T follicular helper cell (primary cell): ENCODE results near the gene FURIN.
A peak's percentile ranks its signal among the peaks of the same experiment; 100 is the strongest.
"Not testable (repeated sequence)": the region's sequence is repeated elsewhere in the genome, so short reads cannot be mapped to it uniquely, and the experiment has no call there.

ENCODE experiments used
- DNase-seq: peaks from one replicate; pipeline ENCODE4 v3.0.0-alpha.2; 2020; ENCODE audit warnings: low read depth

FURIN gene

DNA sequence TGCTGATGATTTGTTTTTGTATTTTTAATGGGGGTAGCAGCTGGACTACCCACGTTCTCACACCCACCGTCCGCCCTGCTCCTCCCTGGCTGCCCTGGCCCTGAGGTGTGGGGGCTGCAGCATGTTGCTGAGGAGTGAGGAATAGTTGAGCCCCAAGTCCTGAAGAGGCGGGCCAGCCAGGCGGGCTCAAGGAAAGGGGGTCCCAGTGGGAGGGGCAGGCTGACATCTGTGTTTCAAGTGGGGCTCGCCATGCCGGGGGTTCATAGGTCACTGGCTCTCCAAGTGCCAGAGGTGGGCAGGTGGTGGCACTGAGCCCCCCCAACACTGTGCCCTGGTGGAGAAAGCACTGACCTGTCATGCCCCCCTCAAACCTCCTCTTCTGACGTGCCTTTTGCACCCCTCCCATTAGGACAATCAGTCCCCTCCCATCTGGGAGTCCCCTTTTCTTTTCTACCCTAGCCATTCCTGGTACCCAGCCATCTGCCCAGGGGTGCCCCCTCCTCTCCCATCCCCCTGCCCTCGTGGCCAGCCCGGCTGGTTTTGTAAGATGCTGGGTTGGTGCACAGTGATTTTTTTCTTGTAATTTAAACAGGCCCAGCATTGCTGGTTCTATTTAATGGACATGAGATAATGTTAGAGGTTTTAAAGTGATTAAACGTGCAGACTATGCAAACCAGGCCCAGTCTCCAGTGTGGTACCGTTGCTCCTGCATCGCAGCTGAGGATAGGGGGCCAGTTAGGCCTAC is 14.6 kb downstream of the FURIN start:
- no peak for DNase-seq

DNA sequence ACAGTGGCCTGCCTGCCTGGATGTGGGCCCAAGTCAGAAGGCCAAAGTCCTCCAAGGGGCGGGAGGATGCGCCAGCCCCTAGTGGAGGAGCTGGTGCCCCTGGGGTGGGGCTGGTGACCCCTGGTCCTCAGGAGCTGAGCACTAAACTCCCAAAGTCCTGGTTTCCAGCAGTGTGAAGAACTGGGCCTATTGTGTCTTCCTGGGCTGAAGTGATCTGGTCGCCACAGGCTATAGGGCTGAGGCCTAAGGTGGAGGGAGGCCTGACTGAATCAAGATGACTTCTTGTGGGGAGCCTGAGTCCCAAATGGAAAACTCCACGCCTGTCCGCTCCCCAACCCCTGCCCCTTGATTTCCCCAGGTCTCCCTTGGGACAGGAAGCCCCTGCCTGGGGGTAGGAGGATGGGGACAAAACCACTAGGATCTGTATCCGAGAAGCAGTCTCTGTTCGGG is 15.2 kb downstream of the FURIN start:
- no peak for DNase-seq

DNA sequence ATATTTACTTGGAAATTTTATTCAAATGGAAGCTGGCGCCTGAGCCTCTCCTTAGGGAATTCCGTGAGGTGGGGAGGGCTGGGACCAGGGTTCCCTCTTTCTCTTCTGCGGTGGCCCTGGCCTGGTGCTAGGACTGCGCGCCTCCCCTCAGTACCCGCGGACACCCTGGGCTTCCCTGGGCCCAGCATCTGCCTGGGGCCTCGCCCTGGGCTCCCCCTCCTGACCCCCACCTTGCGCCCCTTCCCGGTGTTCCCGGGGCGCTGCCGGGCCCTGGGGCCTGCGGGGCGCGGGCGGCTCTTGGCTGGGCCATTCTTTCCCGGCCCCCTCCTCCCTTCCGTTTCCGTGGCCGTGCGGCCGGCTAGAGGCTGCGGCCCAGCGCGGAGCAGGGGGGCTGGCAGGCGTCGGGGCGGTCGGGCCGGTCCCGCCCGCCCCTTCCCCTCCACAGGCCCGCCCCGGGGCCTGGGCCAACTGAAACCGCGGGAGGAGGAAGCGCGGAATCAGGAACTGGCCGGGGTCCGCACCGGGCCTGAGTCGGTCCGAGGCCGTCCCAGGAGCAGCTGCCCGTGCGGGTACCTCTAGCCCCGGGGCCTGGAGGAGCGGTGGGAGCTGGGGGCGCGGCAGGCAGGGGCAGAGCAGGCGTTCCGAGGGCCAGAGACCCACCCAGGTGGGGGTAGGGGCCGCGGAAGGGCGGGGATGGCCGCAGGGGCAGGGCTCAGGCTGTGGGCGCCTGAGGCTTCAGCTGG is 15.8 kb downstream of the FURIN start, which contains the start of gene FES:
FES (plus strand) TSS at position 529 of the 743 bp plus-strand sequence. CDS start 542 bp downstream, outside the sequence.
- DNase-seq, result no peak

DNA sequence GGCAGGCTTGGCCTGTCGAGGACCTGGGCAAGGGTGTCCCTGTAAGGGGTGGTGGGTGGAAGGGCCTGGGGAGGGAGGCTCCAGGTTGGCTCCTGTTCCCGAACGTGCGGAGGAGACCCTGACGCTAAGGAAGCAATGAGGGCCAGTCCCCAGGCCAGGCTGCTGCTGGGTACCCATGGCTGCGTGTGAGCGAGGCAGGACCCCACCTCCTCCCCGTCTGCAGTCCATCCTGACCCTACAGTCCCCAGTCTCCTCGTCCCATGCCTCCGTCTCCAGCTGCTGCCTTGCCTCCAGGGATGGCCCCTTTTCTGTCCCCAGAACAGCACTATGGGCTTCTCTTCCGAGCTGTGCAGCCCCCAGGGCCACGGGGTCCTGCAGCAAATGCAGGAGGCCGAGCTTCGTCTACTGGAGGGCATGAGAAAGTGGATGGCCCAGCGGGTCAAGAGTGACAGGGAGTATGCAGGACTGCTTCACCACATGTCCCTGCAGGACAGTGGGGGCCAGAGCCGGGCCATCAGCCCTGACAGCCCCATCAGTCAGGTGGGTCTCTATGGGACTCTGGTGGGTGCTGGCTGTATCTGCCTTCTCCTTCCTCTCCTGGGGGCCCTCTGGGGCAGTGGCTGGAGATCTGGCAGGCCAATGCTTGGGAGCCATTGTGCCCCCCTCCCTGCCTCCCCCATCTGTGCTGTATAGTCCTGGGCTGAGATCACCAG is 16.5 kb downstream of the FURIN start:
- DNase-seq, result no peak

DNA sequence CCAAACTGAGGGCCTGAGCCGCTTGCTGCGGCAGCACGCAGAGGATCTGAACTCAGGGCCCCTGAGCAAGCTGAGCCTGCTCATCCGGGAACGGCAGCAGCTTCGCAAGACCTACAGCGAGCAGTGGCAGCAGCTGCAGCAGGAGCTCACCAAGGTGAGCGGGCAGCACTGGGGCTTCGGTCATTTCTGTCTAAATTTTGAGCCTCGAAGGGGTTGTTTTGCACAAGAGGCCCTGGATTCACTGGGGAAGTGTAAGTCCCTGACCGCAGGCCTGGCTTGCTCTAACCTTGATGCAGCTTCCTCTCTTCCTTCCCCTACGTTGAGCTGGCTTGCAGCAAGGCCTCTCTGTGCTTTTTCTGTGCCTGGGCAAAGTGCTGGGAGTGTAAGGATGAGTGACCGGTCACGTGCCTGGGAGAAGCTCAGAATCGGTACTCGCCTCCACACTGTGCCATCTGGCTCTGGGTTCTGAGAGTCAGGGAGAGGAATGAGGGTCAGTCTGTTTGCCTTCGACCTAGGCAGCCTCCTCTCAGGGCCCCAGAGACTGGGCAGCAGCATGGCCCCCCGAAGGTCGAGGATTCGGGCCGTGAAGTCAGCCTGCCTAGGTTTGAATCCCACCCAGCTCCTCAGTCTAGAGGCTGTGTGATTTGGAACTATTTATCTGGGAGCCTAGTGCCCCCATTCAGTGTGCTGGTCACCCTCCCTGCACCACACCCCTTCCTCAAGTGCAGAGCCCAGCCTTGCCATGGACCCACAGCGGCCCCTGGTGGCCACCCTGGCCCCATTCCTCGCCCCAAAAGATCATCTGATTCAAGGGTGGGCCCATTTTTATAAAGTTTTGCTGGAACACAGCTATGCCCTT is 17.3 kb downstream of the FURIN start:
- peak; percentile 56 for DNase-seq

DNA sequence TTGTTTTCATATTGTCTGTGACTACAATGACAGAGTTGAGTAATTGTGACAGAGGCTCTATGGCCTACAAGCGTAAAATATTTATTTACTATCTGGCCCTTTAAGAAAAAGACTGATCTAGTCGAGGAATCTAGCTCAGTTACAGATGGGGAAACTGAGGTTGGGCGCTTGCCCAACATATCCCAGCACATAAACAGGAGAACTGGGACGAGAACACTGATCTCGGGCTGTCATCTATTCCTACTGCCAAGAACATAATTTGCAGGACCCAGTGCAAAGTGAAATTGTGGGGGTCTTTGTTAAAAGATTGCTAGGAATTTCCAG is 17.9 kb downstream of the FURIN start:
- DNase-seq, result no peak

DNA sequence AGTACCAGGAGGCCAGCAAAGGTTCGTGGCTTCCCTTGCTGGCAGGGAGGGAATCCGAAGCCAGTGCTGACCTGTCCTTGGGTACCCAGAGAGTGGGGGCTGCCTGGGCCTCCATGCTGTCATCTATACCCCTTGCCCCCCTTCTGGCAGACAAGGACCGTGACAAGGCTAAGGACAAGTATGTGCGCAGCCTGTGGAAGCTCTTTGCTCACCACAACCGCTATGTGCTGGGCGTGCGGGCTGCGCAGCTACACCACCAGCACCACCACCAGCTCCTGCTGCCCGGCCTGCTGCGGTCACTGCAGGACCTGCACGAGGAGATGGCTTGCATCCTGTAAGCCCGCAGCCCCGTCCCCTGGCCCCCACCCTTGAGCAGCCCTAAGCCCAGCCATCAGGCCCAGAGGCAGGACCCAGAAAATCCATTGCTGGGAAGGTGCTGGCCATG is 18.7 kb downstream of the FURIN start:
- DNase-seq, result no peak

DNA sequence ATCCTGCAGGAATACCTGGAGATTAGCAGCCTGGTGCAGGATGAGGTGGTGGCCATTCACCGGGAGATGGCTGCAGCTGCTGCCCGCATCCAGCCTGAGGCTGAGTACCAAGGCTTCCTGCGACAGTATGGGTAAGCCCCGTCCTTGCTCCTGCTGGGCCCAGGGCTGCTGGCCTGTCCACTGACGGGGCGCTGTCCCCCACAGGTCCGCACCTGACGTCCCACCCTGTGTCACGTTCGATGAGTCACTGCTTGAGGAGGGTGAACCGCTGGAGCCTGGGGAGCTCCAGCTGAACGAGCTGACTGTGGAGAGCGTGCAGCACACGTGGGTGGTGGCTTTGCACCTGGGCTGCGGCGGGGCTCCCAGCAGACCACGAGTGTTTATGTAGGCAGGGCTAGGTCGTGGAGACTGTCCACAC is 20.9 kb downstream of the FURIN start:
- no peak for DNase-seq

DNA sequence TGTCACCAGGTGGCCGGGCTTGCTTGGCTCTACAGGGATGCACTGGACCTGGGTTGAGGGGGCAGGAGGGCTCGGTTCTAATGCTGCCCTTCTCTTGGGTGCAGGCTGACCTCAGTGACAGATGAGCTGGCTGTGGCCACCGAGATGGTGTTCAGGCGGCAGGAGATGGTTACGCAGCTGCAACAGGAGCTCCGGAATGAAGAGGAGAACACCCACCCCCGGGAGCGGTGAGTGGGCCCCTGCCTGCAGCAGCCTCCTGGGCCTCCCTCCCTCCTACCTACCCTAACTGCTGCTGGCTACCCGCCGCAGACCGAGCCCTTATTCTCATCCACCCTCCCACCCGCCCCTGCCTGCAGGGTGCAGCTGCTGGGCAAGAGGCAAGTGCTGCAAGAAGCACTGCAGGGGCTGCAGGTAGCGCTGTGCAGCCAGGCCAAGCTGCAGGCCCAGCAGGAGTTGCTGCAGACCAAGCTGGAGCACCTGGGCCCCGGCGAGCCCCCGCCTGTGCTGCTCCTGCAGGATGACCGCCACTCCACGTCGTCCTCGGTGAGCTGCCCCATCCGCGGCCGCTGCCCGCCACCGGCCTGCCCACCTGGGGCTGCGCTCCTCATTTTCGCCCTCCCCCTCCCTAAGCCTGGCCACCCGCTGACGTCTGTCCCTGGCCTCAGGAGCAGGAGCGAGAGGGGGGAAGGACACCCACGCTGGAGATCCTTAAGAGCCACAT is 21.5 kb downstream of the FURIN start:
- DNase-seq, result no peak

DNA sequence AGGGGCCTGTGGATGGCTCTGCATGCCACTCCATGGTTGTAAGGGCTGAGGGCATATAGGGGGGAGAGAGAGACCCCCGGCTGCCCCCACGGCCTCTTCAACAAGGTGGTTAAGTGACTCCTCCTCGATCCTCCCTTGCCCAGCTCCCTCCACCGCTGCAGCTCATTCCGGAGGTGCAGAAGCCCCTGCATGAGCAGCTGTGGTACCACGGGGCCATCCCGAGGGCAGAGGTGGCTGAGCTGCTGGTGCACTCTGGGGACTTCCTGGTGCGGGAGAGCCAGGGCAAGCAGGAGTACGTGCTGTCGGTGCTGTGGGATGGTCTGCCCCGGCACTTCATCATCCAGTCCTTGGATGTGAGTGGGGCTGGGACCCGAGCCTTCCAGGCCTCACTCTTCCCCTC is 22.5 kb downstream of the FURIN start:
- no peak for DNase-seq

DNA sequence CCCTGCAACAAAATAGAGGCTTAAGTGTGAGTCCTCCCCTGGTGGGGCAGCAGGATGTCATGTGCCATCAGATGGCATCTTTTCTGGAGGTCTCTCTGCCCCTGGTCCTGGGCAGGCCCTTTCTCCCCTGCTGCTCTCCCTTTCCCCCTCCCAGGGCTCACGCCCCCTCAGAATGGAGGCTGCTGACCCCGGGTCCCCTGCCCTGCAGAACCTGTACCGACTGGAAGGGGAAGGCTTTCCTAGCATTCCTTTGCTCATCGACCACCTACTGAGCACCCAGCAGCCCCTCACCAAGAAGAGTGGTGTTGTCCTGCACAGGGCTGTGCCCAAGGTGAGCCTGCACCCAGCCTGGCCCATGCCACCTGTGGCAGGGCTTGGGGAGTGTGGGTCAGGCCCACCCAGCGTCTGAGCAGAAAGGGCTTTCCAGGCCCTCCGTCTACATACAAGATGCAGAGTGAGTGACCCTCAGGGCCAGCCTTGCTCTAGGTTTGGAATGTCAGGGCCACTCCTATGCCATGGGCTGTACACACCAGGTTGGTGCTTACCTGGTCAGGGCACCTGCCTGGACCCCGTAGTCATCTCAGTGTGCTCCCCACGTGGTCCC is 23.1 kb downstream of the FURIN start:
- DNase-seq, result no peak

DNA sequence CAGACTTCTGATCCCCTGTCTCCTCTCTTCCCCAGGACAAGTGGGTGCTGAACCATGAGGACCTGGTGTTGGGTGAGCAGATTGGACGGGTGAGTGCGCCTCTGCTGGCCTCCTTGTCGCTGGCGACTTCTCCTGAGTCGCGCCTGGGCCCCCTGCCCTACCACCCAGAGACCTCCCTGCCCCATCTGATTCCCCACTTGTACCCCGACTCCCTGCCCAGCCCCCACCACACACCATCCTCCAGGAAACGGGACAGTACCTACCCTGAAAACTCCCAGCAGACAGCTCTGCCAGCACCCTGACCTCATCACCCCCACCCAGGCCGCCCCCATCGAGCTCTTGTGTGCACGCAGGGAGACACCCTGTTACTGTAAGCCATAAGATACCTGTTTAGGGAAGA is 23.6 kb downstream of the FURIN start:
- DNase-seq, result no peak

DNA sequence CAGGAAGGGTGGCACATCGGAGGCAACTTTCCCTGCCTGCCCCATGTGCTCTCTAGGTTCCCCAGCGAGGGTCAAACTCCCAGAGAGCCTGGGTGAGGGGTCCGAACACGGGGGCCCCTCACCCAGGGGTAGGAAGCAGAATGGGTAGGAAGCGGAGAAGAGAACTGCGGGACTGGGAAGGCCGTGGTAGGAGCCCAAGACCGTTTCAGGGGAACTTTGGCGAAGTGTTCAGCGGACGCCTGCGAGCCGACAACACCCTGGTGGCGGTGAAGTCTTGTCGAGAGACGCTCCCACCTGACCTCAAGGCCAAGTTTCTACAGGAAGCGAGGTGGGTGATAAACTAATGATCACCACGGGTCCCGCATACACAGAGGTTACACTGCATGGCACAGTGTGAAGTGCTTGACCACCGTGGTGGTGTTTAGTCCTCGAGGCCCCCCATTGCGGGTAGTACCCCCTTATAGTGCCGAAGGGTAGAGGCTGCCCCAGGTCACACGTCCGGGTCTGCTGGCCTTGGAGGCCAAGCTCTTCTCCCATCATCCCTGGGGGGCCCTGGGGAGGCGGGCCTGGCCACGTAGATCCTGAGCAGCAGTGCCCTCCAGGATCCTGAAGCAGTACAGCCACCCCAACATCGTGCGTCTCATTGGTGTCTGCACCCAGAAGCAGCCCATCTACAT is 24.2 kb downstream of the FURIN start:
- no peak for DNase-seq

DNA sequence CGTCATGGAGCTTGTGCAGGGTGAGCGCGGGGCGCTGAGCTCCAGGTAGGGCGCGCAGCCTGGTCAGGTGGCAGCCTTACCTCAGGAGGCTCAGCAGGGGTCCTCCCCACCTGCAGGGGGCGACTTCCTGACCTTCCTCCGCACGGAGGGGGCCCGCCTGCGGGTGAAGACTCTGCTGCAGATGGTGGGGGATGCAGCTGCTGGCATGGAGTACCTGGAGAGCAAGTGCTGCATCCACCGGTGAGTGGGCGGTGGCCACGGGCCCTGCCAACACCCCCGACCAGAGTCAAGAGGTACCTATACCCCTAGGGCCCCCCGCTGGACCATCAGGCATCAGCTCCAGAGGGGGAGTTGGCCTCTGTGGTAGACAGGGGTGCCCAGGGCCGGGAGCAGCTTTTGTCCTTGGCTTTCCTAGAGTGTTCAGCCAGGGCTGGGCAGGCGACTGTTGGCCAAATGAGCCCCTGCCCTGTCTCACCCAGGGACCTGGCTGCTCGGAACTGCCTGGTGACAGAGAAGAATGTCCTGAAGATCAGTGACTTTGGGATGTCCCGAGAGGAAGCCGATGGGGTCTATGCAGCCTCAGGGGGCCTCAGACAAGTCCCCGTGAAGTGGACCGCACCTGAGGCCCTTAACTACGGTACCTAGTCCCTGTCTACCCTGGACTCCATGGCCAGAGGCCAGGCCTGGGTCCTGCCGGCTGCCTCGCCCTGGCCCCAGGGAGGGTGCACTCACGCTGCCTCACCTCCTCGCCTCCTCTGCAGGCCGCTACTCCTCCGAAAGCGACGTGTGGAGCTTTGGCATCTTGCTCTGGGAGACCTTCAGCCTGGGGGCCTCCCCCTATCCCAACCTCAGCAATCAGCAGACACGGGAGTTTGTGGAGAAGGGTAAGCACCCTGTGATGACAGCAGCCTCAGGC is 25.0 kb downstream of the FURIN start:
- DNase-seq, result no peak

DNA sequence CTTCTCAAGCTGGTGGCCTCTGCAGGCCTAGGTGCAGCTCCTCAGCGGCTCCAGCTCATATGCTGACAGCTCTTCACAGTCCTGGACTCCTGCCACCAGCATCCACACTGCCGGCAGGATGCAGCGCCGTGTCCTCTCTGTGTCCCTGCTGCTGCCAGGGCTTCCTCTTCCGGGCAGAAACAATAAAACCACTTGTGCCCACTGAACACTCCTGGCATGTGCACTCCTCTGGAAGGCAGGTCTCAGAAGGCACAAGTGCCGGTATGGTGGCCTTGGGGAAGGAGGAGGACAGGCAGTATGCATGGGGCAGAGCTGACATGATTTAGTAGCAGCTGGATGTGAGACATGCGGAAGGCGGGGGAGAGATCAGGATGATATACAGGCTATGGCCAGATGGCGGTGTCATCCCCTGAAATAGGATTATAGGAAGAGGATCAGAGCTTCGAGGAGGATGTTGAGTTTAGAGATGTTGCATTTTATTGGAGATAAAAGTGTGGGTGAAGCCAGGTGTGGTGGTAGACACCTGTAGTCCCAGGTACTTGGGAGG is 27.3 kb downstream of the FURIN start:
- DNase-seq, result no peak

DNA sequence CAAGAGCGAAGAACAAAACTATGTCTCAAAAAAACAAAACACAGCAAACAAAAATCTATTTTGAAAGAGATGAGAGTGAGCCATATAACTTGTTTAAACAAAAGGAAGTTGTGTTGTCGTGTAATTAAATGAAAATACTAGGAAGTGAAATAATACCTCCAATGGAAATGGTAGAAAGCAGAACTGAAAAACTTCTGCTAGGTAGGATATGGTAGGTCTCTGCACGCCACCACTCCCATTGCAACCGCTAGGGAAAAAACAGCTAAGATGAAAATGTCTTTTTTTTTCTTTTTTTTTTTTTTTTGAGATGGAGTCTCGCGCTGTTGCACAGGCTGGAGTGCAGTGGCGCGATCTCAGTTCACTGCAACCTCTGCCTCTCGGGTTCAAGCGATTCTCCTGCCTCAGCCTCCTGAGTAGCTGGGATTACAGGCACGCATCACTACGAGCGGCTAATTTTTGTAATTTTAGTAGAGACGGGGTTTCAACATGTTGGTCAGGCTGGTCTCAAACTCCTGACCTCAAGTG is 28.8 kb downstream of the FURIN start:
- DNase-seq, result not testable (repeated sequence)

DNA sequence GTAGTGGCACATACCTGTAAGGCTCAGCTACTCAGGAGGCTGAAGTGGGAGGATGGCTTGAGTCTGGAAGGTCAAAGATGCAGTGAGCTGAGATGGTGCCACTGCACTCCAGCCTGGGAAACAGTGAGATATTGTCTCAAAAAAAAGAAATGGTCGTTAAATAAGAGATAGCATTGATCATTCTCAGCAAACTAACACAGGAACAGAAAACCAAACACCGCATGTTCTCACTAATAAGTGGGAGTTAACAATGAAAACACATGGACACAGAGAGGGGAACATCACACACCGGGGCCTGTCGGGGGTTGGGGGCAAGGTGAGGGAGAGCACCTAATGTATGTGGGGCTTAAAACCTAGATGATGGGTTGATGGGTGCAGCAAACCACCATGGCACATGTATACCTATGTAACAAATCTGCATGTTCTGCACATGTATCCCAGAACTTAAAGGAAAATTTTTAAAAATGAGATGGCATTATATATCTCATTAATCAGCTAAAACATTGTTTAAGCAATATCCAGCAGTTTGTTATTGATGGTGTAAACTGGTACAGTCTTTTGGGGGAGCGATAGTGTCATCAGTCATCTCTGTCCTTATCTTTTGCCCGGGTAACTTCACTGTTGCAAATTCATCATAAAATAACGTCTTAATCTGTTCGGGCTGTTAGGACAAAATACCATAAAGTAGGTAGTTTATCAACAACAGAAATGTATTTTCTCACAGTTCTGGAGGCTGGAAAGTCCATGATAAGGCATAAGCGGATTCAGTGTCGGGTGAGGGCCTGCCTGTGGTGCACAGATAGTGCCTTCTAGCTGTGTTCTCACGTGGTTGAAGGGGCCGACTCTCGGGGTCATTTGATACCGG is 33.0 kb downstream of the FURIN start:
- no peak for DNase-seq
